IPS DF 19.7 (cell line): ENCODE measurements around the gene ATP1B3.
A peak's percentile ranks its signal among the peaks of the same experiment; 100 is the strongest.
"Not testable (repeated sequence)": the region's sequence is repeated elsewhere in the genome, so short reads cannot be mapped to it uniquely, and the experiment has no call there.

Source experiments
- DNase-seq: peaks from one replicate; pipeline ENCODE4 v3.0.0-alpha.2; 2013; ENCODE audit warnings: low read depth, low spot score

The ATP1B3 gene

DNA sequence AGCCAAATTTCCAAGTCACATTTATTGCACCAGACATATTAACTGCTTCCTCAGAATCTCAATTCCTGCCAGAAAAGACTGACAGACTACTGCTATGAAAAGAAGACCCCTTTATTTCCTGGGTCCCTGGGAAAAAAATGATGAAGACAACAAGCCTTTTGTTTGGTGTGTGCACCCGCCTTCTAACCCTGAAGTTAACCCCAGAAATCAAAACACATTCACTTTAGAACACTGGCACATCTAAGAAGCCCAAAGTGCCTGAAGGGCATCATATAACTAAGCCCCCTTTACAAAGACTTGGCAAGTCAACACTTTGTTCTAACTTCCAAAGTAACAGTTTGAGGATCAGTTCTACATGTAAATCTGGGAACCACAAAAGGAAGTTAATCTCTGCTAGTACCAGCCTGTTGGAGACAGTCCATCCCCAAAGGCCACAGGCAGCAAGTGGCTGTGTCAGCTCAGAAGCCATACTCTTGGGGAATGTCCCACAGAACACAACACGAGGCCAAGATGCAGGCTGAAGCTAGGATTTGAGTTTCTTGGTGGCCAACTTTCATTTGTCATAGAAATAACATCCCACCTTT lies 16.3 kb upstream of the ATP1B3 start:
- no peak for DNase-seq

- DNase-seq: no peak
Measured at GRCh38 chr3:141860766-141861513, 15.5 kb upstream of the ATP1B3 start.

GRCh38 chr3:141862279-141862816 lies 14.1 kb upstream of the ATP1B3 start:
- DNase-seq: no peak

GRCh38 chr3:141863491-141863890 lies 13.0 kb upstream of the ATP1B3 start:
- no peak for DNase-seq

- DNase-seq: no peak
Measured at GRCh38 chr3:141864281-141864970, 12.0 kb upstream of the ATP1B3 start.

DNA sequence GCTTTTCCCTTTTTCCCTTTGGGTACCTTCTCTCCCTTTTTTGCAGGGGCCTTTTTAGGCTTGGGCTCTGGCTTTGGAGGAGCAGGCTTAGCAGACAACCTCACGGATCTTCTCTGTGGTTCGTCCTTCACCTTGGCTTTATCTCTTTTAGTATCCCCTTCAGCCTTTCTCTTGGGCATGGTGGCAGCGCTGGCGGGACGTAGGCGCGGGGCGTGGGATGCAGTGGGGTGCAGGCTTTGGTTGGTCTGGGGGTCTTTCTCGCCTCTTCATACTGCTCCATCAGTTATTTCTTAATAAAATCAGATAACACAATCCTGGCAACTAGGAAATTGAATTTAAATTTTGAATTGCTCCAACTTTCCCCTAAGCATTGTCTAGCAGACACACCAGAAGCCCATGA lies 11.3 kb upstream of the ATP1B3 start:
- DNase-seq: no peak

- DNase-seq: no peak
Measured at GRCh38 chr3:141870091-141870687, 6.3 kb upstream of the ATP1B3 start.

DNA sequence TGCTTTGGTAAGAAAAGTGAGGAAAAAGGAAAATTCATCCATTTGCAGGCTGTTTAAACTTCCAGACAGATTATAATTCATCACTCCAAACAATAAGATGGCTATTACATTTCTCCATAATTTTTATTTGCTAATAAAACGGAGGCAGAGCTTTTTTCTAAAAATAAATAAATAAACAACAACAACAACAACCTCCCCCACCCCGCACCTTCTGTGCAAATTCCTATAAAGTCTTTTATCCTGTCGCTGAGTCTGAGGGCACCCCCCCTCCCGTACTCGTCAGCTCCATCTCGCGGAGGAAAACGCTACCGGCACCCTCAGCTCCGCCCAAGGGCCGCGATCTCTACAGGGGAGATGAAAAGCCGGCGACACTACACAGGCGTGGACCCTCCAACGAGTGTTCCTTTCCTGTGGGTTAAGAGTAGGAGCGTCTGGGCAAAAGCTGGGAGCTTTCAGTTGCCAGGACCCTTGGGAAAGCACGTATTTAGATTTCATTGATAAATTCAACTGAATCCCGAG lies 1.0 kb upstream of the ATP1B3 start:
- DNase-seq: peak; percentile 47

- DNase-seq: no peak
Measured at GRCh38 chr3:141875893-141876380, 506 bp upstream of the ATP1B3 start.

DNA sequence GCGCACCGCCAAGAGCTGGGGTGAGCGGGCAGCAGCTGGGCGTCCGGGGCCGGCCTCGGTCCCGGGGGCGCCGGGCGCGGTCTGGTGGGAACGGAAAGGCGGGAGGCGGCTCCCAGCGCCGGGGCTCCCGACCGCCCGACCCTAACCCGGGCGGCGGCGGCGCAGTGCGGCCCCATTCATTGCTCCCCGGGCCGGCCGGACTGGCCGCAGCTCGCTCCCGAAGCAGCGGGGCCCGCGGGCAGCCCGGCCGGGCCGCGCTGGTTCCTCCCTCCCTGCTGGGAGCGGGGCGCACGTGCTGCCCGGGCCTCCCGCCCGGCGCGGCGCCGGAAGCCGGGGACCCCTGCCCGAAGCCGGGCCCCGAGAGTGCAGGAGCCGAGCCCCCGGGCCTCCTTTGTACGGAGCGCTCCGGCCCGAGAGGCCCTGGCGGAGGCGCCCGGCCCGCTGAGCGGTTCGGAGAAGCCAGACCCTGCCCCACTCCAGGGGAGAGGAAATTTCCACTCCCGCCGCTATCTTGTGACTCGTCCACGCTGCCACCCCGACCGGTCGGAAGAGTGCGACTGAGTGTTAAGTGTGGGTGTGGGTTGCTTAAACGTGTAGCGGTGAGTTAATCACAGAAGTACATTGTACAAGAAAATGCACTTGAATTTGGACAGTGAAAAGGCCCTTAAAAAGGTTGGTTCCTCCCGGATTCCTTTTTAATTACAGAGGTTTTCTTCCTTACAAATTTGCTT lies 613 bp downstream of the ATP1B3 start:
- DNase-seq: no peak

GRCh38 chr3:141877911-141878310 lies 1.5 kb downstream of the ATP1B3 start:
- no peak for DNase-seq

- DNase-seq: no peak
Measured at GRCh38 chr3:141878326-141878725, 1.9 kb downstream of the ATP1B3 start.

DNA sequence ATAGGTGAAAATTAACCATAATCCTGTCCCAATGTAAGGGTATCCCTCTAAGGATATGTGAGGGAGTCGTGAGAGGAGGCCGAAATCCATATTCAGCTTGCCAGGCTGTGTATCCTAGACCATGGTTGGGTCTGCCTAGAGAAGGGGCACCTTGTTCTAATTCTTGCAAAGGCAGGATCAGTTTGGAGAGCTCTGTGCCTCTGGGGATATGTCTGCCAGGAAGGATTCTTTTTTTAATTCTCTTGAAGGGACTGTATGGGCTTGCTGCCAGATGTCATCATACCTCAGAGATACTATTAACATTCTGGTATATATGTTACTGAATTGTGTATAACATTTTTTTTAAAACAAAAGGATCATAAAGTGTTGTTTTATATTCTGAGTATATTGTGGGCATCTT lies 2.4 kb downstream of the ATP1B3 start:
- no peak for DNase-seq

GRCh38 chr3:141881702-141882101 lies 5.3 kb downstream of the ATP1B3 start:
- no peak for DNase-seq

DNA sequence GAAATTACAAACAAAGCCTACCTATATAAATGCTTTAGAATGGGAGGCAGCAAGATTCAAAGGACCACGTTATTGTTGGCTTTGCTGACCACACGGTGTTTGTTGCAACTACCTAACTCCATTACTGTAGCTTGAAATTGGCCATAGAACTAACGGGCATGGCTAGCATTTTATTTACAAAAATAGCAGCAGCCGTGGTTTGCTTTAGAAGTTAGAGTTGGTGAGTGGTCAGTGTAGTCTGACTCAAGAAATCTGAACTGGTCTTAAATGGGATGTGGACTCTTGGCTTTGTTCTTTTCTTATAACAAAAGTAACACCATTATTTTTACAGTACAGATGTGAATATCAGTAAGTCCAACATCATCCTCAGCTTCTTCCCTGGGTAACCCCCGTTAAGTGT lies 10.6 kb downstream of the ATP1B3 start:
- no peak for DNase-seq

- not testable (repeated sequence) for DNase-seq
Measured at GRCh38 chr3:141888548-141888947, 12.1 kb downstream of the ATP1B3 start.

GRCh38 chr3:141894524-141895176 lies 18.2 kb downstream of the ATP1B3 start:
- no peak for DNase-seq

DNA sequence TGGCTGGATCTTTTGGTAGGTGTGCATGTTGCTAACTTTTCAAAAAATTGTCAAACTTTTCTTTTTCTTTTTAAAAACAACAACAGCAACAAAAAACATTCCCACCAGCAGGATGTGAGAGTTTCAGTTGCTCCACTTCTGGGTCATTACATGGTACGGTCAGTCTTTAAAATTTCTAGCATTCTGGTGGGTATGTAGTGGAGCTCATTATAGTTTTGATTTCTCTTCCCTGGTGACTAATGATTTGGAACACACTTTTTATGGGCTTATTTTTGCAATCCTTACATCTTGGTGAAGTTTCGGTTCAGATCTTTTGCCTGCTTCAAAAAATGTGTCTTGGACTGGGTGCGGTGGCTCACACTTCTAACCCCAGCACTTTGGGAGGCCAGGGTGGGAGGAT lies 19.3 kb downstream of the ATP1B3 start:
- DNase-seq: no peak

GRCh38 chr3:141898908-141899307 lies 22.5 kb downstream of the ATP1B3 start:
- DNase-seq: no peak

GRCh38 chr3:141900343-141900742 lies 23.9 kb downstream of the ATP1B3 start:
- DNase-seq: no peak

DNA sequence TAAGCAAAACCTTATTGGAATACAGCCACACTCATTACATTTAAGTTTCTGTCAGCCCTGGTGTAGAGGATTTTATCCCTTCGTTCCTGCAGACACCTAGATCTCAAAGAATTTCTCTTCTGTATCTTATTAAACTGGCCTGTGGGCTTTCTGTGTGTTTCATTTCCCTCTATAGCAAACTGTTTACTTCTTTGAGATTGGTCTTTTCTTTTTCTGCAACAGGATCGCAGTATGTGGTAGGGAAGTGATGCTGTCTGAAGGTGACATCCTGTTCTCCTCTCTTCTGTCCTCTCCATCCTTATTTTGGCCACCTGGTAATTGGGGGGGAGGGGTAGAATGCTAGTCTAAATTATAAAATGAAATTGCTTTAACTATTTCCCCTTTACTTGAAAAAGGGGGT lies 25.5 kb downstream of the ATP1B3 start:
- DNase-seq: no peak
